GM12873 (cell line): Measurements from ENCODE around the gene STAT3.

Experiments
- TF ChIP-seq, protein P1 (sequence below): IDR thresholded peaks from 2 replicates; pipeline ENCODE4 v1.5.1; 2012; ENCODE audit warnings: low read depth, mild to moderate bottlenecking, moderate library complexity, low read length, control low read depth; ENCODE audit not compliant: insufficient read depth; ENCODE audit errors: missing control alignments

STAT3 gene

GRCh38 chr17:42304187-42305030, 83.8 kb downstream of the STAT3 start:
- TF ChIP-seq, protein P1, sequence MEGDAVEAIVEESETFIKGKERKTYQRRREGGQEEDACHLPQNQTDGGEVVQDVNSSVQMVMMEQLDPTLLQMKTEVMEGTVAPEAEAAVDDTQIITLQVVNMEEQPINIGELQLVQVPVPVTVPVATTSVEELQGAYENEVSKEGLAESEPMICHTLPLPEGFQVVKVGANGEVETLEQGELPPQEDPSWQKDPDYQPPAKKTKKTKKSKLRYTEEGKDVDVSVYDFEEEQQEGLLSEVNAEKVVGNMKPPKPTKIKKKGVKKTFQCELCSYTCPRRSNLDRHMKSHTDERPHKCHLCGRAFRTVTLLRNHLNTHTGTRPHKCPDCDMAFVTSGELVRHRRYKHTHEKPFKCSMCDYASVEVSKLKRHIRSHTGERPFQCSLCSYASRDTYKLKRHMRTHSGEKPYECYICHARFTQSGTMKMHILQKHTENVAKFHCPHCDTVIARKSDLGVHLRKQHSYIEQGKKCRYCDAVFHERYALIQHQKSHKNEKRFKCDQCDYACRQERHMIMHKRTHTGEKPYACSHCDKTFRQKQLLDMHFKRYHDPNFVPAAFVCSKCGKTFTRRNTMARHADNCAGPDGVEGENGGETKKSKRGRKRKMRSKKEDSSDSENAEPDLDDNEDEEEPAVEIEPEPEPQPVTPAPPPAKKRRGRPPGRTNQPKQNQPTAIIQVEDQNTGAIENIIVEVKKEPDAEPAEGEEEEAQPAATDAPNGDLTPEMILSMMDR = no peak

DNA sequence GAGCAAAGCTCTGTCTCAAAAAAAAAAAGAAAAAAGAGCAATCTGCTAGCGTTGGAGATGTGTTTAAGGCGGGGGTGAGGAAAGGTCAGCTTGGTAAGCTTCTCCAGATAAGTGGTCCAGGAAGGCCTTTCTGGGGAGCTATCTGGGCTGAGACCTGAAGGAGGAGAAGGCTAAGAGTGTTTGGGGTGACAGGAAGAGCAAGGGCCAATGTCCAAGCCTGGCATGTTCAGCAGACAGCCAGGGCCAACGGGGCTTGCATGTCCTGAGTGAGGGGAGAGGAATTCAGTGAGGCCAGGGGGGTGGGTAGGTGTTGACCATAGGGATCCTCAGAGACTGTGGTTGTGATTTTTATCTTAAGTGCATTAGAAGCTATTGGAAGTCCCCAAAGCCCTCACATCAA, 84.5 kb downstream of the STAT3 start:
- TF ChIP-seq, protein P1 = no peak

GRCh38 chr17:42301022-42301421, 87.2 kb downstream of the STAT3 start:
- TF ChIP-seq, protein P1 = no peak

DNA sequence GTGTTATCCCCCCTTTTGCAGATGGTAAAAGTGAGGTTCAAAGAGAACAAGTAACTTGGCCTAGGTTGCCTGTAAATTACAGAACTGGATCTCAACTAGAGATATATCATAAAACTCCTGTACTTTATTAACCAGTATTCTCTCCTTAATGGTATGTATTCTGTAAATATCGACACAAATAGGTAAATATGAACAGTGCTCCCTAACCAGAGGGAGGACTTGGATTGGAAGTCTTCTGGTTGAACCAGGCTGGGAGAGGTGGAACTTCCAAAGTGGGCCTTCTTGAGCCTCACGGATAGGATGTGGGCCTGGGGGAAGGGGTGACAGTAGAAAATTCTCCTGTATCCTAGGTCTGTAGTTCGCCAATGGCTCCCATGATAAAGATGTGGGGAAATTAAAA, 92.2 kb downstream of the STAT3 start:
- TF ChIP-seq, protein P1 = no peak

DNA sequence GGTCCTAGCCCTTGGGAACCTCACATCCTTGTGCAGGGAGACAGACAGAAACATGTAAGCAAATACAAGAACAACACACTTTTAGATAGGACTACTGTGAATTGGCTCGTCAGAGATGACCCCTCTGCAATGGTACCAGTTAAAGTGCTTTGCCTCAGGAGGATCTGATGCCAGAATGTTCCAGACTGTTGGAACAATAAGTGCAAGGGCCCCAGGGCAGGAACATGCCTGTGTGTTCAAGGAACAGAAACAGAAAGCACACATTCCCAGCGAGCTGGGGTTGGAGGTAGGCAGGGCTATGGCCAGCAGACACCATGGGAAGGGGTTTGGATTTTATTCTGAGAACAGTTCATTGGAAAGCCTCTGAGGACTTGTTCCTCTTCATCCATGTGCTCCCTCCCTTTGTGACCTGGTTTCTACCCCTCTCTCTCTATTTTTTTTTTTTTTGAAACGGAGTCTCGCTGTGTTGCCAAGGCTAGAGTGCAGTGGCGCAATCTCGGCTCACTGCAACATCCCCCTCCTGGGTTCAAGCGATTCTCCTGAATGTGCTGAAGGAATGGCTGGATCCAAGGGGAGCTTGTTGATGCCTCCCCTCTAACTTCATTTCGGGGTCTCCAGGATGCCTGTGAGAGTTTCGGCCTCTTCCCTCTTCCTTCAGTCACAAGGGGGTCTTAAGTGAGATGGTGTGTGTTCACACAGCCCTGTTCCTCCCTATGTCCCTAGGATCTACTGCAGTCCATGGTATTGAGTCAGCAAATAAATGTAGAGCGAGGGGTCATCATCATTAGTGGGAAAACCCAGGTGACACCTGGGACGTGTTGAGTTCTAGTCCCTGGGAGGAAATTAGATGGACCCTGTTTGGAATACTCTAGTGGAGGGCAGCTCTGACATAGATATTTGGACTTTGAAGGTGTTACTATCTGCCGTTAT, 93.5 kb downstream of the STAT3 start:
- TF ChIP-seq, protein P1 = no peak

- TF ChIP-seq, protein P1 = no peak
These were observed 97.1 kb downstream of the STAT3 start for GRCh38 chr17:42291129-42291528.

- TF ChIP-seq, protein P1 = no peak
These were observed 97.7 kb downstream of the STAT3 start for GRCh38 chr17:42290577-42290976.
